HG03139 (cell line): ENCODE data around the gene L3HYPDH.
"Not testable (repeated sequence)": the region's sequence is repeated elsewhere in the genome, so short reads cannot be mapped to it uniquely, and the experiment has no call there.

Experiments
- ATAC-seq: cut with Tn5 transposase; IDR thresholded peaks from one replicate; pipeline ENCODE4 v1.9.1; 2021; ENCODE audit not compliant: unreplicated experiment

L3HYPDH gene

GRCh38 chr14:59480166-59480565 is 4.0 kb downstream of the L3HYPDH start:
- no peak for ATAC-seq

GRCh38 chr14:59478540-59478939 is 5.7 kb downstream of the L3HYPDH start:
- no peak for ATAC-seq

DNA sequence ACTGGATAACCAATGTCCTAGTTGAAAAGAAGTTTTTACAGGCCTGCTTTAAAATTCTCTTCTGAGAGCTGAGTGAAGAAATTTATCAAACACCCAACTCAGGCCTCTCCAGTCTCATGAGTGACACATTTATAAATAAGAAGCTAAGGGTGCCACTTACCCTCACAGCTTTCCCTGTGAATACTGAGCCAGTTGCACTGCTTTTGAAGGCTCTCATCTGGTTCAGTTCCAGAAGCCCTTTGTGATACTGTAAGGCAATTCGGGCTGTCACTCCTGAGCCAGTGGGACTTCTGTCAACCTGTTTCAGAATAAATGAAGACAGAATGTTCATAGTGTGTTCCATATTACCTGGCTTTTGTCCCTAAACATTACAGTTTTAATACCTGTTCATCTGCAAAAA is 8.5 kb downstream of the L3HYPDH start:
- ATAC-seq = no peak

DNA sequence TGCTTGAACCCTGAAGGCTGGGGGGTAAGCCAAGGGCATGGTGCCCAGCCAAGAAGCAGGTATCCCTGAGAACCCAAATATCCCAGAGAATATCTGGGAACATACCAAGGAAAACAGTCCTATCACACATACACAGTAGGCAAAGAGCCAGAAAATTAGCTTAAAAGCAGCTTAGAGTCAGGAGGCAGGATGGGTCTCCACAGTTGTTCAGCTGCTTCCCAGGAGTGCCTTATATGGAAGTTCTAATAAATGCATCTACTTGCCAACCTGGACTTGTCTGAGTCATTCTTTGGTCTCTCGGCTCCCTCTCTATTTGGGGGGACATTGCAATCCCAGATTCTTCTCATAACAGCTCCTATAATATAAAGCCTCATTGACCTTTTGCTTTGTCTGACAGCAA is 10.0 kb downstream of the L3HYPDH start:
- ATAC-seq = no peak

GRCh38 chr14:59465316-59466135 is 18.7 kb downstream of the L3HYPDH start, which contains the start of gene GPR135:
TSS of gene GPR135 (minus strand) at chr14:59465380. CDS start at chr14:59465226, 154 bp downstream.
- peak; percentile 27 for ATAC-seq

GRCh38 chr14:59464486-59465315 is 19.5 kb downstream of the L3HYPDH start:
- peak; percentile 49 for ATAC-seq

DNA sequence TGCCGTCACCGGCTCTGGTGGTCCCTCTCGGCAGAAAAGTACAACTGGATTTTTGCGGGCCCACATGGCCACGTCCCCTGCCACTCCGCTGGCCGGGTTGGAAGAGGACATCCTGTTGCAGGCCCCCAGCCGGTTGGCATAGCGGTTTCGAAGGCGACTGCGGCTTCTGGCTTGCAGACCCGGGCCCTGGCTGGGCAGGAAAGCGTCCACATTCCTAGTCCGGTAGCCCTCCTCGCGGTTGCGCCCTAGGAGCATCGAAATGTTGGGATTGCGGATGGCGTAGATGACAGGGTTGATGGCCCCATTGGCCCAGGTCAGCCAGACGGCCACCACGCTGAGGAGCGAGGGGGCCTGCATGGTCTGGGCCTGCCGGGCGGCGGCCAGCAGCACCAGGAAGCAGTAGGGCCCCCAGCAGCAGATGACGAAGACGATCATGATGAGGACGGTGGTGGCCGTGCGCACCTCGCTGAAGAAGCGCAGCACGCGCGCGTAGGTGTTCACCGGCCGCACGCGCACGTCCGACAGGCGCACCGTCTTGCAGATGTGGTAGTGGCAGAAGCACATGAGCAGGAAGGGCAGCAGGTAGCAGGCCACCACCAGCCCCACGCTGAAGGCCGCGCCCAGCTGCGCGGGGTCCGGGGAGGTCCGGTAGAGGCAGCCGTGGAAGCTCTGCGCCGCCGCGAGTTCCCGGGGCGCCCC is 20.3 kb downstream of the L3HYPDH start:
- ATAC-seq = no peak

DNA sequence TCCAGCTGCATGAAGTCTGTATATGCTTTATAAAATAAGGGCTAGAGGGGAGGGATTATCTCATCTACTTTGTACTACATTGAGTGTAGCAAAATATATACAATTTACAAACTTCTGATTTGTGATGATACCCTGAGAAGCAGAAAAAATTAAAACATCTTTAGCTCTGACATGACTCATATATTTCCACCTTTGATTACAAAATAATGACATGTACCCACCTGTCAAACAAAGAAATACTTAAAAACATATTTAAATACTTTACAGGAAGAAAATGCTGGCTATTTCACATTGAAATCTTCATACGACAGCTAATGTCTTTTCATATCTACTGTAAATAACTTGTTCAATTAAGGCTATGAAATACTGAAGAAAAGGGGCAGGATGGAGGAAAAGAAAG is 22.3 kb downstream of the L3HYPDH start:
- no peak for ATAC-seq

DNA sequence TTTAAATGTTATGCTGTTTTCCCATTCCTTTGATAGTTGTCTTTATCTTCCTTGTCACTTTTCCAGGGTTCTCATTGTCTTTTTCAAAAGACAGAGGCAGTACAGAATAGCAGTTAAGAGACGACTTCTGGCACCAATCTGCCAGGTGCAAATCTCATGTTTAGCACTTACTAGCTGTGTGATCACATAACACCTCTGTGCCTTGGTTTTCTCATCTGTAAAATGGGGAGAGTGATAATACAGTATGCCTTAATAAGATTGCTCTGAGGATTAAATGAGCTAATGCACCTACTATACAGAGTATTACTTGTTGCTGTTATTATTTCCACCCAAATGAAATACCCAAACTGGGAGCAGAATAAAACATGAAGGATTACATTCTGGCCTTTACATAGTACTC is 23.8 kb downstream of the L3HYPDH start:
- ATAC-seq = no peak

DNA sequence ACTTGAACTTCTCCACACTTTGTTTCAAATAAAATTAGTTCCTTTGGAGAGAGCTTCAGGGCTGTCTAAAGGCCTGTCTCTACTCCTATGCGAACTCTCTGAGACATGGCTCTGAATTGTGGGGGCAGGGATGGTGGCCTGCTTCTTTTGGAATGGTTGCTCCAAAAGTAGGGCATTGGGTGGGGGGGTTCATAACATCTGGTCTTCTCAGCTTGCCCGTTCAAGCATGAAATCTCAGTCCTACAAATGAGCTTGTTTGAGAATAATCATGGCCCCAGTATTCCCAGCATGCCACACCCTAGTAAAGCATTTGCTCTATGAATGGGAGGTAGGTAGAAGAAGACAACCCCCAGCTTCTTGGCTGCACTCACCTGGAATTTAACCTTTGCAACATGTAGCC is 25.7 kb downstream of the L3HYPDH start:
- ATAC-seq = no peak

DNA sequence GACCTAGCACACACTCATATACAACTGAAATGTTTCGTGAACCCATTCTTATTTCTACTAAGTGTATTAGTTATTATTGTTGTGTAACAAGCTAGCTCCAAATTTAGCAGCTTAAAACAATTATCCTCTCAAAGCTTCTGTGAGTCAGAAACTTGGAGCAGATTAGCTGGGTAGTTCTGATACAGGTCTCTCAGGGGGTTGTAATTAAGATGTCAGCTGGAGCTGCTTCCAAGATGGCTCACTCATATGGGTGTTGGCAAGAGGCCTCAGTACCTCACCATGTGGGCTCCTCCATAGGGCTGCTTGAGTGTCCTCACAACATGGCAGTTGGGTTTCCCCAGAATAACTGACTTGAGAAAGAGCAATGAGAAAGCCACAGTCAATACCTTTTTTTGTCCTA is 28.8 kb downstream of the L3HYPDH start:
- no peak for ATAC-seq

- no peak for ATAC-seq
Measured at GRCh38 chr14:59454139-59454538, 30.1 kb downstream of the L3HYPDH start.

- ATAC-seq = no peak
Measured at GRCh38 chr14:59451849-59452248, 32.4 kb downstream of the L3HYPDH start.

GRCh38 chr14:59450716-59451115 is 33.5 kb downstream of the L3HYPDH start:
- ATAC-seq = no peak

DNA sequence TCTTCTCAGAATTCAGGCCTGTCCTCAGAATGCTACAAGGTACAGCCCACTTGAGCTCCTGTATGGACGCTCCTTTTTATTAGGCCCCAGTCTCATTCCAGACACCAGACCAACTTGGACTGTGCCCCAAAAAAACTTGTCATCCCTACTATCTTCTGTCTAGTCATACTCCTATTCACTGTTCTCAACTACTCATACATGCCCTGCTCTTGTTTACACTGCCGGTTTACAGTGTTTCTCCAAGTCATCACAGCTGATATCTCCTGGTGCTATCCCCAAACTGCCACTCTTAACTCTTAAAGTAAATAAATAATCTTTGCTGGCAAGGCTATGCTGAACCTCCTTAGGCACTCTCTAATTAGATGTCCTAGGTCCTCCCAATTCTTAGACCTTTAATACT is 35.5 kb downstream of the L3HYPDH start:
- not testable (repeated sequence) for ATAC-seq

DNA sequence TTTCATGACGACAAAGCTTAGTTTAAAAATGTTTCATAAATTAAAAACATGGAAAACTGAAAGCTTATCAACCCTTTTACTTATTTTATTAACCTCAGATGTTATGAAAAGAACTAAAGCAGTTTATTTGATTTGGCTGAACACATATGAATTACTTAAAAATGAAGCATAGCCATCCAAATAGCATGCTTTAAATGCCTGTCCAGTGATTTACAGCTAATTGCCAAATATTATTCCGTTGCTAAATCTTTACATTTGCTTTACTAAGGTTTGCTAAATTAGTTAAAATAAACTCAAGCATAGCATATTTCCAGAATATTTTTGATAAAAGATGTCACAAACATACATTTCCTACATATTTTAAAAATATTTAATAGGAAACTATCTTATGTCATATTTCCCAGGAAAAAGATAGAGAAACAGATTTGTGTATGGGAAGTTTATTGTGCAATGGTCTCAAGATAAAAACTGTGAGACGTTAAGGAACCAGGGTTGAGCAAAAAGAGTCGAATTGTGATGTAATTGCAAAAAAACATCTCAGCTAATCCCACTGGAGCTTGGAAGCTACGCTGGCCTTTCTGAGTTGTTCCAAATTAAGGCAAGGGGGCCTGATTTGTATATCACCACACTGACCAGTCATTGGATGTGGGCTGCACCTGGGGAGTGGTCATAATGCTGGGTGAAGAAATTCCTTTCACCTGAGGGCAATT is 44.8 kb downstream of the L3HYPDH start:
- no peak for ATAC-seq

DNA sequence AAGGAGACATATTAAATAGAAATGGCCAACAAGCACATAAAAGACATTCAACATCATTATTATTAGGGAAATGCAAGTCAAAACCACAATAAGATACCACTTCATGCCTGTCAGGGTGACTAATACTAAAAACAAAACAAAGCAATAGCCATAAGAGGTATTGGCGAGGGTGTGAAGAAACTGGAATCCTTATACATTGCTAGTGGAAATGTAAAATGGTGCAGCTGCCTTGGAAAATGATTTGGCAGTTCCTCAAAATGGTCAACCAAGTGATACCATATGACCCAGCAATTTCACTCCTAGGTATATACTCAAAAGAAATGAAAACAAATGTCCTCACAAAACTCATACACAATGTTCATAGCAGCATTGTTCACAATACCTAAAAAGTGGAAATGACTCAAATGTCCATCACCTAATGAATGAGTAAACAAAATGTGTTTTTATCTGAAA is 46.0 kb downstream of the L3HYPDH start:
- no peak for ATAC-seq

DNA sequence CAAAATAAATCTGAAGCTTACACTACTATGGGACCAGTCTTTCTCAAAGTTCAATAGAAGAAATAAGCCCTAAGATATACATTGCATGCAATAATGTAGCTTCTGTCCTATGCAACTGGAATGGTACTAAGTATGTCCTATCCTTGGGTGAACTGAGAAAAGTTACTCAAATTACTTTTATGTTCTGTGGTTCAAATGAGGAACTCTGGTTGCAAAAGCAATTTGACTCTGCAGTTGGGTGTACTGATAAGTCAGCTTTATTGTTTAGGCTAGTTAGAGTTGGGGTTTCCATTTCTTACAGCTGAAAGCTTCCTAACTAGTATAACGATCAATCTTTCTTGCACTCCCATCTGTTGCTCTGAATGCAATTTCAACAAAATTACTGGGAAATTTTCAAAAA is 48.2 kb downstream of the L3HYPDH start:
- ATAC-seq = no peak

DNA sequence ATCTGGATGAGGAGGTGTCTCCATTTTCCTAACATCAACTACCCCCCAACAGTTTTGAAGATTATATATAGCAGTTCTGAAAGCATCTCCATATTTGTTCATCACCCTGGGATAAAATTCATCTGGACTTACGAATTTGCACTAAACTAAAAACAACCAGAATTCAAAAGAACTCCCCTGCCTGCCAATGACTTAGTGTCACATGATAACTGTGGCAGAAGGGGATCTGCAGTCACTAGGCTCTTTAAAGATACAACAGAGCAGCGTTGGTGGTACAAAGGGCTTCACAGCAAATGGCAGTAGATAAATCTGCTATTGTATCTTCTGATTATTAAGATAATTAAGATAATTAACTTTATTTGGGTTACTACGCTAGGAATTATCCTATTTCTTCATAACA is 49.1 kb downstream of the L3HYPDH start:
- no peak for ATAC-seq

GRCh38 chr14:59429790-59430189 is 54.4 kb downstream of the L3HYPDH start:
- ATAC-seq = no peak

- ATAC-seq = no peak
Measured at GRCh38 chr14:59428581-59429012, 55.6 kb downstream of the L3HYPDH start.
